Gastrocnemius medialis (tissue), 4 donors: ENCODE data around the gene OLFML2B. TPM values are rescaled to one million over a fixed set of nuclear protein-coding genes. Genes with fewer than 3 reads are reported as not detected.
A peak's percentile ranks its signal among the peaks of the same experiment; 100 is the strongest.

Experiments used
- ATAC-seq, 2 donors: fragments of 150-250 bp; one replicate each; pipeline ENCODE4 v1.9.1; 2016
- DNase-seq, 2 donors: peaks; one replicate each; pipeline ENCODE4 v3.0.0-alpha.2; 2019
- H3K27ac ChIP-seq, 4 donors: fragments of 200-600 bp; sonication (generic); 1 replicate in 1 of 4; 2 replicates in 3 of 4; pipeline ENCODE4 v1.5.1; 2016 to 2018; ENCODE audit warnings: mild to moderate bottlenecking in 2 of 4, moderate library complexity in 1 of 4
- H3K27me3 ChIP-seq, 3 donors: fragments of 200-600 bp; sonication (generic) in 2 of 3; 1 replicate in 1 of 3; 2 replicates in 2 of 3; pipeline versions ENCODE4 v1.5.1 to v1.6.0; 2016 to 2019; ENCODE audit warnings: mild to moderate bottlenecking in 1 of 3, moderate library complexity in 1 of 3
- H3K36me3 ChIP-seq, 2 donors: fragments of 200-600 bp; sonication (generic) in 1 of 2; one replicate each; pipeline ENCODE4 v1.5.1; 2017 to 2018
- H3K4me1 ChIP-seq, 2 donors: fragments of 200-600 bp; sonication (generic) in 1 of 2; one replicate each; pipeline ENCODE4 v1.5.1; 2016 to 2017; ENCODE audit warnings: mild to moderate bottlenecking in 2 of 2
- H3K4me3 ChIP-seq, 4 donors: fragments of 200-600 bp; sonication (generic) in 3 of 4; 1 replicate in 1 of 4; 2 replicates in 3 of 4; pipeline ENCODE4 v1.5.1; 2016 to 2019; ENCODE audit warnings: mild to moderate bottlenecking in 2 of 4
- H3K9me3 ChIP-seq, 3 donors: fragments of 200-600 bp; sonication (generic) in 2 of 3; 1 replicate in 1 of 3; 2 replicates in 2 of 3; pipeline ENCODE4 v1.5.1; 2016 to 2019
- POLR2A ChIP-seq, 2 donors: fragments of 450-650 bp; IDR thresholded peaks; one replicate each; pipeline ENCODE4 v1.6.1; 2017; ENCODE audit warnings: antibody characterized with exemption in 2 of 2, mild to moderate bottlenecking in 2 of 2, moderate library complexity in 2 of 2
- in situ Hi-C, 4 donors: fragments of 200-750 bp; cut with MboI; loops; one replicate each; pipeline versions ENCODE4 v1.15.0 to v1.8.0; 2017; ENCODE audit warnings: low sequenced_read_pairs in 4 of 4
- intact Hi-C: fragments of 100-400 bp; cut with DNase I; formaldehyde crosslinking; loops from one replicate; pipeline ENCODE4 v1.15.1; 2023; ENCODE audit warnings: low total_unique reads
- total RNA-seq, 4 donors: library from RNA; depleted of rRNA; stranded (reverse); fragments of >200 nt; gene quantifications; one replicate each; pipeline versions ENCODE4 v1.1.0 to v1.2.3, GENCODE V29; 2016
- TF ChIP-seq, protein P1 (sequence below), 5 experiments: fragments of 450-650 bp in 3 of 5; fragments of 200-600 bp in 2 of 5; sonication (generic) in 2 of 5; IDR thresholded peaks in 4 of 5; conservative IDR thresholded peaks in 1 of 5; 1 replicate in 4 of 5; 2 replicates in 1 of 5; pipeline ENCODE4 v1.5.1; 2016 to 2019; ENCODE audit warnings: antibody characterized with exemption in 5 of 5, mild to moderate bottlenecking in 3 of 5, moderate library complexity in 3 of 5

The OLFML2B gene
- total RNA-seq, 4 donors from 2014 or later, result 0.68 to 6.6 (median 2.7) TPM

DNA sequence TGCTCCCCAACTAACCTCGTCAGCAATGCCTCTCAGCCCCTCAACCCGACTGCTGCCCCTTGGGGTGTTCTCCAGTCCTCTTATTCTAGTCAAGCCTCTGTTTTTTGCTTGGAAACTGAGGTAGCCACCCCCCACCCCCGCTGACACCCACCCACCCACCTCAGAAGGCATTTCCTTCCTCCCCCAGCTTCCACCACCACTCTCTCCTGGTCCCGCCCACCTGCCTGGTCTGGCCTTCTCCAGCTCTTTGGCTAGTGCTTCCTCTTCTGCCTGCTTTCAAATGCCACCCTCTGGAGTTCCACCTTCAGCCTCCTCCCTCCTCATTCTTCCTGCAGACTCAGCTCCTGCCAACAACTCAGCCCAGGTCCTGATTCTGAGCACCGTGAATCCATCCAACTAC, 35.3 kb downstream of the OLFML2B start:
- intact Hi-C loops (no loop called here), in situ Hi-C loops (no loop called here)
- no peak overlapping the region for H3K27ac ChIP-seq
- H3K27me3 ChIP-seq, result no peaks in the 10 kb centered on the region
- ATAC-seq (no peak), DNase-seq (no peak)
- no peak overlapping the region for H3K4me3 ChIP-seq
- no peaks in the 10 kb centered on the region for H3K9me3 ChIP-seq
- H3K4me1 ChIP-seq, result no peaks in the 10 kb centered on the region
- TF ChIP-seq, protein P1, sequence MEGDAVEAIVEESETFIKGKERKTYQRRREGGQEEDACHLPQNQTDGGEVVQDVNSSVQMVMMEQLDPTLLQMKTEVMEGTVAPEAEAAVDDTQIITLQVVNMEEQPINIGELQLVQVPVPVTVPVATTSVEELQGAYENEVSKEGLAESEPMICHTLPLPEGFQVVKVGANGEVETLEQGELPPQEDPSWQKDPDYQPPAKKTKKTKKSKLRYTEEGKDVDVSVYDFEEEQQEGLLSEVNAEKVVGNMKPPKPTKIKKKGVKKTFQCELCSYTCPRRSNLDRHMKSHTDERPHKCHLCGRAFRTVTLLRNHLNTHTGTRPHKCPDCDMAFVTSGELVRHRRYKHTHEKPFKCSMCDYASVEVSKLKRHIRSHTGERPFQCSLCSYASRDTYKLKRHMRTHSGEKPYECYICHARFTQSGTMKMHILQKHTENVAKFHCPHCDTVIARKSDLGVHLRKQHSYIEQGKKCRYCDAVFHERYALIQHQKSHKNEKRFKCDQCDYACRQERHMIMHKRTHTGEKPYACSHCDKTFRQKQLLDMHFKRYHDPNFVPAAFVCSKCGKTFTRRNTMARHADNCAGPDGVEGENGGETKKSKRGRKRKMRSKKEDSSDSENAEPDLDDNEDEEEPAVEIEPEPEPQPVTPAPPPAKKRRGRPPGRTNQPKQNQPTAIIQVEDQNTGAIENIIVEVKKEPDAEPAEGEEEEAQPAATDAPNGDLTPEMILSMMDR (IDR thresholded peaks at IDR 0.05 in 4 of 5, conservative IDR thresholded peaks at IDR 0.05 in 1 of 5), result no peak
- TF ChIP-seq POLR2A (IDR thresholded peaks at IDR 0.05), result no peak
- H3K36me3 ChIP-seq, result no peaks in the 10 kb centered on the region

DNA sequence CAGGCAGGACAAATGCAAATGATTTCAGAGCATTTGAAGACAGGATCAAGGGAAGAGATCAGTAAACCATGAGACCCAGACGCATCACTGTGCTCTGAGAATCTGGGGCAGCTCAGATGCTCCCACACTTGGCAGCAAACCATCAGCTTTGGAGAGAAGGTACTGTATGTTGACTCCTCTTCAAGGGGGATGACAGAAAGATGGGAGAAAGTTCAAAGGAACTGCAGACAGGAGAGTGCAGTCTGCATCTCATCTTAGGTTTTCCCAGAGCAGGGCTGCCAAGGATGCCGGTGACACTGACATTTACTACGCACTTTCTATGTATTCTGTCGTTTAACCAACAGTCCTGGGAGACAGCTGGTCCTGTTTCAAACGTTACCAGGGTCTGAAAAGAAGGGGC, 35.8 kb downstream of the OLFML2B start:
- no peak overlapping the region for H3K4me3 ChIP-seq
- no peak for DNase-seq
- H3K36me3 ChIP-seq, result no peaks in the 10 kb centered on the region
- no peak for ATAC-seq
- H3K9me3 ChIP-seq, result no peaks in the 10 kb centered on the region
- H3K27ac ChIP-seq, result no peak overlapping the region
- intact Hi-C loops, result no loop called here
- in situ Hi-C loops, result no loop called here
- TF ChIP-seq POLR2A (IDR thresholded peaks at IDR 0.05), result no peak
- TF ChIP-seq, protein P1 (IDR thresholded peaks at IDR 0.05 in 4 of 5, conservative IDR thresholded peaks at IDR 0.05 in 1 of 5), result no peak
- no peaks in the 10 kb centered on the region for H3K4me1 ChIP-seq
- H3K27me3 ChIP-seq, result no peaks in the 10 kb centered on the region

DNA sequence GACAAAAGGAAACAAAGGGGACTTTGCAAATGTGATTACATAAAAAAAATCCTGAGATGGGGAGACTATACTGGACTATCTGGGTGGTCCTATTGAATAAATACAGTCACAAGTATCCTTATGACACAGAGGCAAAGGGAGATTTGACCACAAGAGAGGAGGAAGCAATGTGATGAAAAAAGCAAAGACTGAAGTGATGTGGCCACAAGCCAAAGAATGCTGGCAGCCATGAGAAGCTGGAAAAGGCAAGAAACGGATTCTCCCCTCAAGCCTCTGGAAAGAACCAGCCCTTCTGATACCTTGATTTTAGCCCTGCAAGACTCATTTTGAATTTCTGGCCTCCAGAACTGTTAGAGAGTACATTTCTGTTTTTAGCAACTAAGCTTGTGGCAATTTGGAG, 36.4 kb downstream of the OLFML2B start:
- no peak for DNase-seq
- Histone ChIP-seq H3K27ac (no peak overlapping the region), H3K4me1 (no peaks in the 10 kb centered on the region), H3K36me3 (no peaks in the 10 kb centered on the region), H3K27me3 (no peaks in the 10 kb centered on the region), H3K4me3 (no peak overlapping the region), H3K9me3 (no peaks in the 10 kb centered on the region)
- no peak for ATAC-seq
- no peak for TF ChIP-seq POLR2A (IDR thresholded peaks at IDR 0.05)
- TF ChIP-seq, protein P1 (IDR thresholded peaks at IDR 0.05 in 4 of 5, conservative IDR thresholded peaks at IDR 0.05 in 1 of 5), result no peak
- in situ Hi-C loops, result no loop called here
- intact Hi-C loops, result no loop called here

DNA sequence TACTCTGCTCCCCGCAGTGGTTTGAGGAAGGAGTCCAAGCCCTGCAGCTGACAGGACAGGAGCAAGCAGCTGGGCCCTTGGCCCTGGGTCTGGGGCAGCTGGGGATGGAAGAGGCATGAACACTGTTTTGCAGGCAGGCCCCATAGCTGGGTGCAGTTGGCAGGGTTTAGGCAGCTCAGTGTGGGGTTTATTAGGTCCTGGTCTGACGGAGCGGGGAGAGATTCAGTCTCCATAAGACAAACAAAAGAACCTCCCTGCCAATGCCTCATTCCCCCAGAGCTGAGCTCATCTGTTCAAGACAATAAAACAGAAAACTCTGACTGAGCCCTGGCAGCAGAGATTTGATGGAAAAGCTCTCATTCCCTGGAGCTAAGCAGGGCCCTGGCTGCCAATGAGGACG, 37.3 kb downstream of the OLFML2B start:
- ATAC-seq (peak in 1 of 2 donors; percentile 33), DNase-seq (peak in 1 of 2 donors; percentile 19)
- no peaks in the 10 kb centered on the region for H3K9me3 ChIP-seq
- no peaks in the 10 kb centered on the region for H3K4me1 ChIP-seq
- no peak overlapping the region for H3K27ac ChIP-seq
- no peaks in the 10 kb centered on the region for H3K27me3 ChIP-seq
- no peak overlapping the region for H3K4me3 ChIP-seq
- H3K36me3 ChIP-seq, result no peaks in the 10 kb centered on the region
- intact Hi-C loops (no loop called here), in situ Hi-C loops (no loop called here)
- TF ChIP-seq, protein P1 (IDR thresholded peaks at IDR 0.05 in 4 of 5, conservative IDR thresholded peaks at IDR 0.05 in 1 of 5), result no peak
- TF ChIP-seq POLR2A (IDR thresholded peaks at IDR 0.05), result no peak

GRCh38 chr1:161985301-161985822, 38.3 kb downstream of the OLFML2B start:
- H3K4me1 ChIP-seq, result no peaks in the 10 kb centered on the region
- H3K9me3 ChIP-seq, result no peaks in the 10 kb centered on the region
- no peak overlapping the region for H3K27ac ChIP-seq
- ATAC-seq (no peak), DNase-seq (no peak)
- no peak overlapping the region for H3K4me3 ChIP-seq
- TF ChIP-seq, protein P1 (IDR thresholded peaks at IDR 0.05 in 4 of 5, conservative IDR thresholded peaks at IDR 0.05 in 1 of 5), result no peak
- TF ChIP-seq POLR2A (IDR thresholded peaks at IDR 0.05), result no peak
- H3K27me3 ChIP-seq, result no peaks in the 10 kb centered on the region
- in situ Hi-C loops (no loop called here), intact Hi-C loops (no loop called here)
- H3K36me3 ChIP-seq, result no peaks in the 10 kb centered on the region
